Ishikawa (cell line): ENCODE data around the gene ANGPTL7.

ENCODE experiments used
- CEBPB ChIP-seq: IDR thresholded peaks from 2 replicates; pipeline ENCODE4 v1.6.1; 2012
- CREB1 ChIP-seq: IDR thresholded peaks from 2 replicates; pipeline ENCODE4 v1.6.1; 2012; ENCODE audit warnings: low read depth
- EP300 ChIP-seq: IDR thresholded peaks from 2 replicates; pipeline ENCODE4 v1.6.1; 2012; ENCODE audit warnings: borderline replicate concordance
- REST ChIP-seq: IDR thresholded peaks from 2 replicates; pipeline ENCODE4 v1.6.1; 2012; ENCODE audit warnings: low read depth, mild to moderate bottlenecking
- TAF1 ChIP-seq: IDR thresholded peaks from 2 replicates; pipeline ENCODE4 v1.6.1; 2012; ENCODE audit warnings: low read depth, mild to moderate bottlenecking
- USF1 ChIP-seq: IDR thresholded peaks from 2 replicates; pipeline ENCODE4 v1.6.1; 2012
- YY1 ChIP-seq: IDR thresholded peaks from 2 replicates; pipeline ENCODE4 v1.6.1; 2012; ENCODE audit warnings: low read depth
- ZBTB7A ChIP-seq: IDR thresholded peaks from 2 replicates; pipeline ENCODE4 v1.6.1; 2012; ENCODE audit warnings: low read depth

- TF ChIP-seq REST: no peak
- TF ChIP-seq YY1: no peak
- no peak for TF ChIP-seq EP300
- TF ChIP-seq CEBPB: no peak
- no peak for TF ChIP-seq USF1
- no peak for TF ChIP-seq ZBTB7A
- no peak for TF ChIP-seq TAF1
- no peak for TF ChIP-seq CREB1
Observed at GRCh38 chr1:11198257-11198656, 9.1 kb downstream of the ANGPTL7 start.
